Endodermal cell (in vitro differentiated cells): ENCODE data around the gene ITSN1. TPM values are rescaled to one million over a fixed set of nuclear protein-coding genes. Genes with fewer than 3 reads are reported as not detected.

Source experiments
- DNase-seq: peaks from one replicate; pipeline ENCODE4 v3.0.0-alpha.2; 2017
- H3K27ac ChIP-seq: 2 replicates; pipeline ENCODE4 v1.5.1; 2013; ENCODE audit warnings: mild to moderate bottlenecking, low read depth, low read length, moderate library complexity
- H3K27me3 ChIP-seq: 2 replicates; pipeline ENCODE4 v1.6.1; 2013; ENCODE audit warnings: mild to moderate bottlenecking, low read length, moderate library complexity; ENCODE audit not compliant: insufficient read depth, control insufficient read depth, poor library complexity, severe bottlenecking
- H3K36me3 ChIP-seq: 2 replicates; pipeline ENCODE4 v1.7.0; 2013; ENCODE audit warnings: mild to moderate bottlenecking, low read length, moderate library complexity; ENCODE audit not compliant: control insufficient read depth, insufficient read depth
- H3K4me1 ChIP-seq: one replicate; pipeline ENCODE4 v1.7.0; 2013; ENCODE audit warnings: low read length; ENCODE audit not compliant: control insufficient read depth, insufficient read depth
- H3K4me3 ChIP-seq: 2 replicates; pipeline ENCODE4 v1.5.1; 2013; ENCODE audit warnings: mild to moderate bottlenecking, low read length, moderate library complexity
- H3K9ac ChIP-seq: 2 replicates; pipeline ENCODE4 v1.6.1; 2013; ENCODE audit warnings: mild to moderate bottlenecking, low read length, moderate library complexity; ENCODE audit not compliant: poor library complexity, severe bottlenecking; ENCODE audit errors: extremely low read depth
- H3K9me3 ChIP-seq: 2 replicates; pipeline ENCODE4 v1.6.1; 2013; ENCODE audit warnings: mild to moderate bottlenecking, low read length, moderate library complexity; ENCODE audit not compliant: control insufficient read depth
- H3K27ac Mint-ChIP-seq: 2 replicates; pipeline ENCODE4 v1.8.0; 2020; ENCODE audit warnings: mixed read lengths
- H3K27me3 Mint-ChIP-seq: 2 replicates; pipeline ENCODE4 v1.8.0; 2021; ENCODE audit warnings: mild to moderate bottlenecking, mixed read lengths; ENCODE audit not compliant: insufficient read depth
- H3K36me3 Mint-ChIP-seq: 2 replicates; pipeline ENCODE4 v1.8.0; 2020; ENCODE audit warnings: low read depth, mixed read lengths
- H3K4me1 Mint-ChIP-seq: 2 replicates; pipeline ENCODE4 v1.8.0; 2020; ENCODE audit warnings: mixed read lengths
- H3K4me3 Mint-ChIP-seq: 2 replicates; pipeline ENCODE4 v1.8.0; 2020; ENCODE audit warnings: mild to moderate bottlenecking, moderate library complexity, mixed read lengths
- H3K9me3 Mint-ChIP-seq: 2 replicates; pipeline ENCODE4 v1.8.0; 2020; ENCODE audit warnings: mild to moderate bottlenecking, mixed read lengths
- CTCF ChIP-seq: fragments of 200-600 bp; sonication (generic); conservative IDR thresholded peaks from 2 replicates; pipeline ENCODE4 v1.5.0; 2021; ENCODE audit warnings: antibody characterized with exemption, mild to moderate bottlenecking
- WGBS, 2 experiments: methylation state at CpG; one replicate each; pipeline versions ENCODE4 v1.1.5 to v1.1.7; 2013; ENCODE audit warnings: missing lambda C conversion rate in 2 of 2, mixed read lengths in 1 of 2; ENCODE audit not compliant: insufficient coverage in 1 of 2, insufficient read length in 1 of 2; 5-methylcytosine and 5-hydroxymethylcytosine counted together
- total RNA-seq, 2 donors: library from RNA; stranded (reverse); fragmentation: NEBNext Ultra II Directional in 1 of 2; extraction: Animal tissue kit (Norgen Biotek cat#: 25700) in 1 of 2; gene quantifications; 2 replicates in 1 of 2; 3 replicates in 1 of 2; pipeline ENCODE4 v1.2.1, GENCODE V29; 2021

The ITSN1 gene
- total RNA-seq, 2 donors from 2014 or later = 89.6 to 104 TPM

DNA sequence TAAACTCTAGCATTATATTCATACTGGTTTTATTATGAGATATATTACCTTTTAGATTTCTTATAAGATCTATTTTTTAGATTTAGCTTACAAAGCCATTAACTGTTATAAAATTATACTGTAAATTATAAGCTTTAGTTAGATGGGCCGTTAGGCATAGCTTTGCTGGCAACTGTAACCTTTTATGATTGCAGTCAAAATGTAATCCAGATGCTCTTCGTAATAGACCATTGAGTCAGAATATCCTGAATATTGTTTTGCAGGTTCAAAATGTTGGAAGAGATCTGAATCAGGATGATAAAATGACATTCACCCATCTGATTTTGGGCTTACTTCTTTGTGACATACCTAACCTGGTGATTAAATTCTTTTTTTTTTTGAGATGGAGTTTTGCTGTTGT lies 20.9 kb downstream of the ITSN1 start:
- no peak overlapping the region for H3K4me3 ChIP-seq
- H3K27ac Mint-ChIP-seq = no peak overlapping the region

DNA sequence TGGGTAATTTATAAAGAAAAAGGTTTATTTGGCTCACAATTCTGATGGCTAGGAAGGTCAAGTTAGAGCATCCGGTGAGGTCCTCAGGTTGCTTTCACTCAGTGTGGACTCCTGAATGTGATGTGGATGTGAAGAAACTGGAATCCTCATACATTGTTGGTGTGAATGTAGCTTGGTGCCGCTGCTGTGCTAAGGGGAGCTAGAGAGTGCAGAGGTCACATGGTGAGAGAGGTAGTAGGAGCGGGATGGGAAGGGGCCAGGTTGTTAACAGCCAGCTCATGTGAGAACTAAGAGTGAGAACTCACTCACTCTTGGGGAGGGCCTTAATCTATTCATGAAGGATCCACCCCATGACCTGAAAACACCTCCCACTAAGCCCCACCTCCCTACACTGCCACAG lies 21.8 kb downstream of the ITSN1 start:
- H3K9me3 Mint-ChIP-seq = peaks cover 3% of the 10 kb centered on the region
- TF ChIP-seq CTCF = no peak
- no peak overlapping the region for H3K27ac Mint-ChIP-seq

More for the DNA sequence above, 20.9 kb downstream of the ITSN1 start:
- Histone ChIP-seq H3K36me3 (peaks cover 4% of the 10 kb centered on the region), H3K9ac (no peak overlapping the region), H3K4me1 (no peaks in the 10 kb centered on the region), H3K27me3 (no peaks in the 10 kb centered on the region), H3K9me3 (peaks cover 6% of the 10 kb centered on the region), H3K27ac (no peak overlapping the region)
- 88 to 100% methylated on average over 2 of the region's 2 CpGs for WGBS, 2 experiments
- Mint-ChIP-seq H3K9me3 (peaks cover 3% of the 10 kb centered on the region), H3K36me3 (peaks cover 4% of the 10 kb centered on the region), H3K27me3 (no peaks in the 10 kb centered on the region), H3K4me3 (no peak overlapping the region), H3K4me1 (peaks cover 37% of the 10 kb centered on the region)
- DNase-seq = no peak
- no peak for TF ChIP-seq CTCF

DNA sequence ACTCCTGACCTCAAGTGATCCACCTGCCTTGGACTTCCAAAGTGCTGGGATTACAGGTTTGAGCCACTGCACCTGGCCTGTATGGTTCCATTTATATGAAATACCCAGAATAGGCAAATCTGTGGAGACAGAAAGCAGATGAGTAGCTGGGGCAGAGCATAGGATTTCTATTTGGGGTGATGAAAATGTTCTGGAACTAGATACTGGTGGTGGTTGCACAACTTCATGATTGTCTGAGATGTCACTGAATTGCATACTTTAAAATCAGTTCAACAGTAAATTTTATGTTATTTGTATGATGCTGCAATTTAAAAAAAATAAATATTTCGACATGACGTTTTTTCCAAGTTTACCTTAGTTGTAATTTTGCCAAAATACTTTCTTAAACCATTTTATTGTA lies 23.9 kb downstream of the ITSN1 start:
- Histone ChIP-seq H3K27me3 (no peaks in the 10 kb centered on the region), H3K36me3 (no peaks in the 10 kb centered on the region), H3K4me3 (no peak overlapping the region), H3K9ac (no peak overlapping the region), H3K27ac (no peak overlapping the region), H3K4me1 (no peaks in the 10 kb centered on the region), H3K9me3 (no peaks in the 10 kb centered on the region)
- Mint-ChIP-seq H3K4me1 (peaks cover 32% of the 10 kb centered on the region), H3K36me3 (peaks cover 2% of the 10 kb centered on the region), H3K27me3 (no peaks in the 10 kb centered on the region), H3K4me3 (no peak overlapping the region), H3K9me3 (no peaks in the 10 kb centered on the region), H3K27ac (no peak overlapping the region)
- no peak for DNase-seq
- no peak for TF ChIP-seq CTCF
- WGBS, 2 experiments = 80% methylated on average over 2 of the region's 2 CpGs; no CpG with 5 or more reads in 1 of the 2 experiments

More for the DNA sequence above, 21.8 kb downstream of the ITSN1 start:
- no peaks in the 10 kb centered on the region for H3K4me1 ChIP-seq
- Mint-ChIP-seq H3K4me3 (no peak overlapping the region), H3K4me1 (peaks cover 33% of the 10 kb centered on the region), H3K36me3 (peaks cover 4% of the 10 kb centered on the region), H3K27me3 (no peaks in the 10 kb centered on the region)
- no peak overlapping the region for H3K4me3 ChIP-seq
- H3K36me3 ChIP-seq = no peaks in the 10 kb centered on the region
- no peaks in the 10 kb centered on the region for H3K27me3 ChIP-seq
- no peak for DNase-seq
- H3K9me3 ChIP-seq = peaks cover 6% of the 10 kb centered on the region
- no peak overlapping the region for H3K9ac ChIP-seq
- H3K27ac ChIP-seq = no peak overlapping the region
- WGBS, 2 experiments = 83 to 96% methylated on average over 3 of the region's 3 CpGs
